HG02981 (cell line): Measurements from ENCODE around the gene USP13.

Experiments
- ATAC-seq: cut with Tn5 transposase; IDR thresholded peaks from one replicate; pipeline ENCODE4 v1.9.1; 2021; ENCODE audit warnings: mild to moderate bottlenecking, moderate library complexity; ENCODE audit not compliant: unreplicated experiment

The USP13 gene

GRCh38 chr3:179694731-179695130 is 41.9 kb downstream of the USP13 start:
- no peak for ATAC-seq

- no peak for ATAC-seq
Observed at GRCh38 chr3:179695672-179696313, 43.0 kb downstream of the USP13 start.

GRCh38 chr3:179697736-179698332 is 45.0 kb downstream of the USP13 start:
- no peak for ATAC-seq

GRCh38 chr3:179700716-179701115 is 47.9 kb downstream of the USP13 start:
- ATAC-seq = no peak

GRCh38 chr3:179701176-179701827 is 48.5 kb downstream of the USP13 start:
- no peak for ATAC-seq

- ATAC-seq = no peak
Observed at GRCh38 chr3:179702271-179702947, 49.6 kb downstream of the USP13 start.

GRCh38 chr3:179703816-179704215 is 51.0 kb downstream of the USP13 start:
- no peak for ATAC-seq

- no peak for ATAC-seq
Observed at GRCh38 chr3:179706233-179706632, 53.4 kb downstream of the USP13 start.

- no peak for ATAC-seq
Observed at GRCh38 chr3:179710079-179710478, 57.2 kb downstream of the USP13 start.

GRCh38 chr3:179713643-179714090 is 60.8 kb downstream of the USP13 start:
- no peak for ATAC-seq

- no peak for ATAC-seq
Observed at GRCh38 chr3:179715582-179715981, 62.7 kb downstream of the USP13 start.

- ATAC-seq = no peak
Observed at GRCh38 chr3:179716226-179716625, 63.4 kb downstream of the USP13 start.

GRCh38 chr3:179716811-179717210 is 64.0 kb downstream of the USP13 start:
- peak; percentile 61 for ATAC-seq

GRCh38 chr3:179717219-179717618 is 64.4 kb downstream of the USP13 start:
- peak; percentile 10 for ATAC-seq

GRCh38 chr3:179719048-179719734 is 66.4 kb downstream of the USP13 start:
- ATAC-seq = no peak

- no peak for ATAC-seq
Observed at GRCh38 chr3:179720196-179720595, 67.4 kb downstream of the USP13 start.

- ATAC-seq = no peak
Observed at GRCh38 chr3:179723617-179724016, 70.8 kb downstream of the USP13 start.

- no peak for ATAC-seq
Observed at GRCh38 chr3:179726075-179726699, 73.3 kb downstream of the USP13 start.

GRCh38 chr3:179729086-179729485 is 76.2 kb downstream of the USP13 start:
- ATAC-seq = no peak

GRCh38 chr3:179729981-179730380 is 77.1 kb downstream of the USP13 start:
- no peak for ATAC-seq

- no peak for ATAC-seq
Observed at GRCh38 chr3:179730506-179730905, 77.7 kb downstream of the USP13 start.
